ENCODE measurements around the gene GLG1. TPM values are rescaled to one million over a fixed set of nuclear protein-coding genes. Genes with fewer than 3 reads are reported as not detected.
"Not testable (repeated sequence)": the region's sequence is repeated elsewhere in the genome, so short reads cannot be mapped to it uniquely, and the experiment has no call there.

Gene GLG1
- total RNA-seq, 1 experiment from 2014 or later = 237 TPM

DNA sequence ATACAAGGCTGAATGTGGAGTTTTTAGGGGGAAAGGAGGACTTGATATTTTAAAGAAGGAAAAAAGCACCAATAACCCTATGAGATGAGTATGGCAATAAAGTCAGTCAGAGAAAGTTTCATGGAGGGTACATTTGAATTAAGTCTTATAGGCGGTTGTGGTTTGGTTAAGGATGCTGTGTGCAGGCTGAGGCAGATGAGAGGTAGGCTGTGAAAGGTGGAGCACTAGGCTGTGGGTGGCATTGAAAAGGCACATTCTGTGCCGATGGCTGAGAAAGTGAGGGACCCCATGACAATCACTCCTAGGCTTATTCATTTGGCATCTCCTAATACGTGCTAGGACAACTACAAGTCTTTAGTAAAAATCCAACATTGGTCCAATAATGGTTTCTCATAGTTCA, 68.1 kb downstream of the GLG1 start:
- BruUV-seq (replicated peaks) = not testable (repeated sequence)

GRCh38 chr16:74537746-74538145, 69.2 kb downstream of the GLG1 start:
- intact Hi-C loops (cut with micrococcal nuclease); H3K4me1 ChIP-seq (ENCODE audit: control insufficient read depth in 1 of 2, insufficient read depth in 2 of 2, low read length in 2 of 2); H2AFZ ChIP-seq (ENCODE audit: low read depth, low read length, poor library complexity, severe bottlenecking); H3K9me2 ChIP-seq (ENCODE audit: insufficient read depth); CTCF ChIA-PET; H3K9ac ChIP-seq (ENCODE audit: low read length); RAD21 ChIA-PET (ENCODE audit: low non-redundant PET in 1 of 2, low total read pairs in 2 of 2, uncharacterized antibody in 2 of 2, unreplicated experiment in 2 of 2); BruUV-seq (replicated peaks); POLR2A ChIA-PET; H4K20me1 ChIP-seq (ENCODE audit: insufficient read depth); H3K27me3 ChIP-seq (ENCODE audit: insufficient read depth, low read length); H3K27ac ChIP-seq (ENCODE audit: low read depth, low read length); ATAC-seq; H3K4me2 ChIP-seq (ENCODE audit: low read length); H3K4me3 ChIP-seq (replicated peaks in 1 of 2; ENCODE audit: low read depth in 1 of 2, low read length in 2 of 2); DNase-seq (ENCODE audit: low read depth, low spot score); H3K9me3 ChIP-seq (ENCODE audit: control insufficient read depth in 1 of 2, insufficient read depth in 1 of 2, low read depth in 1 of 2, low read length in 2 of 2); H3K36me3 ChIP-seq (ENCODE audit: control insufficient read depth in 1 of 2, insufficient read depth in 2 of 2, low read length in 2 of 2): not testable (repeated sequence)
- H3K79me2 ChIP-seq (ENCODE audit: insufficient read depth, low read length) = peaks cover 20% of the 10 kb centered on the region

More for the DNA sequence above, 68.1 kb downstream of the GLG1 start:
- H3K27ac ChIP-seq (ENCODE audit: low read depth, low read length); H3K4me2 ChIP-seq (ENCODE audit: low read length); DNase-seq (ENCODE audit: low read depth, low spot score); CTCF ChIA-PET; ATAC-seq; H3K4me3 ChIP-seq (replicated peaks in 1 of 2; ENCODE audit: low read depth in 1 of 2, low read length in 2 of 2); H3K9ac ChIP-seq (ENCODE audit: low read length); H4K20me1 ChIP-seq (ENCODE audit: insufficient read depth); H3K4me1 ChIP-seq (ENCODE audit: control insufficient read depth in 1 of 2, insufficient read depth in 2 of 2, low read length in 2 of 2); RAD21 ChIA-PET (ENCODE audit: low non-redundant PET in 1 of 2, low total read pairs in 2 of 2, uncharacterized antibody in 2 of 2, unreplicated experiment in 2 of 2); POLR2A ChIA-PET; H3K9me3 ChIP-seq (ENCODE audit: control insufficient read depth in 1 of 2, insufficient read depth in 1 of 2, low read depth in 1 of 2, low read length in 2 of 2); H3K9me2 ChIP-seq (ENCODE audit: insufficient read depth); H2AFZ ChIP-seq (ENCODE audit: low read depth, low read length, poor library complexity, severe bottlenecking); intact Hi-C loops (cut with micrococcal nuclease); H3K27me3 ChIP-seq (ENCODE audit: insufficient read depth, low read length); H3K36me3 ChIP-seq (ENCODE audit: control insufficient read depth in 1 of 2, insufficient read depth in 2 of 2, low read length in 2 of 2): not testable (repeated sequence)
- peaks cover 19% of the 10 kb centered on the region for H3K79me2 ChIP-seq (ENCODE audit: insufficient read depth, low read length)

- not testable (repeated sequence) for BruUV-seq (replicated peaks)
Measured at GRCh38 chr16:74534650-74535049, 72.3 kb downstream of the GLG1 start.

More at GRCh38 chr16:74534650-74535049, 72.3 kb downstream of the GLG1 start:
- ATAC-seq; H3K4me1 ChIP-seq (ENCODE audit: control insufficient read depth in 1 of 2, insufficient read depth in 2 of 2, low read length in 2 of 2); H3K9ac ChIP-seq (ENCODE audit: low read length); H4K20me1 ChIP-seq (ENCODE audit: insufficient read depth); H3K4me3 ChIP-seq (replicated peaks in 1 of 2; ENCODE audit: low read depth in 1 of 2, low read length in 2 of 2); H3K4me2 ChIP-seq (ENCODE audit: low read length); H3K36me3 ChIP-seq (ENCODE audit: control insufficient read depth in 1 of 2, insufficient read depth in 2 of 2, low read length in 2 of 2); CTCF ChIA-PET; H3K27ac ChIP-seq (ENCODE audit: low read depth, low read length); DNase-seq (ENCODE audit: low read depth, low spot score); H3K9me3 ChIP-seq (ENCODE audit: control insufficient read depth in 1 of 2, insufficient read depth in 1 of 2, low read depth in 1 of 2, low read length in 2 of 2); H3K9me2 ChIP-seq (ENCODE audit: insufficient read depth); intact Hi-C loops (cut with micrococcal nuclease); H2AFZ ChIP-seq (ENCODE audit: low read depth, low read length, poor library complexity, severe bottlenecking); H3K27me3 ChIP-seq (ENCODE audit: insufficient read depth, low read length); POLR2A ChIA-PET; RAD21 ChIA-PET (ENCODE audit: low non-redundant PET in 1 of 2, low total read pairs in 2 of 2, uncharacterized antibody in 2 of 2, unreplicated experiment in 2 of 2): not testable (repeated sequence)
- H3K79me2 ChIP-seq (ENCODE audit: insufficient read depth, low read length) = peaks cover 17% of the 10 kb centered on the region
